ENCODE results near the gene SCAMP2.

SCAMP2 gene

GRCh38 chr15:74802862-74803447 lies 70.2 kb downstream of the SCAMP2 start:
- no peak overlapping the region for H2AFZ ChIP-seq (ENCODE audit: low read depth, low read length)
- DNase-seq, result no peak
- peaks cover 64% of the 10 kb centered on the region for H3K36me3 ChIP-seq (ENCODE audit: insufficient read depth, low read length)

GRCh38 chr15:74802290-74802689 lies 70.9 kb downstream of the SCAMP2 start:
- H3K27me3 ChIP-seq (ENCODE audit: insufficient read depth, low read length, poor library complexity), result no peaks in the 10 kb centered on the region
- peaks cover 32% of the 10 kb centered on the region for H4K20me1 ChIP-seq (ENCODE audit: insufficient read depth, low read length)
- no peak for ATAC-seq (ENCODE audit: insufficient read depth, low read depth)
- no peak for DNase-seq
- H3K4me1 ChIP-seq (ENCODE audit: insufficient read depth, low read length), result no peaks in the 10 kb centered on the region
- peaks cover 67% of the 10 kb centered on the region for H3K36me3 ChIP-seq (ENCODE audit: insufficient read depth, low read length)
- no peak overlapping the region for H3K9ac ChIP-seq (ENCODE audit: low read depth, low read length)
- no peak for TF ChIP-seq CTCF (IDR thresholded peaks at IDR 0.05; ENCODE audit: borderline replicate concordance, extremely low read depth, low read length, poor library complexity, severe bottlenecking)
- no peak for TF ChIP-seq EZH2 (IDR thresholded peaks at IDR 0.05; ENCODE audit: borderline replicate concordance, low read depth, low read length, severe bottlenecking)
- no peak overlapping the region for H3K4me2 ChIP-seq (ENCODE audit: insufficient read depth, low read length)
- no peak overlapping the region for H2AFZ ChIP-seq (ENCODE audit: low read depth, low read length)
- H3K9me3 ChIP-seq (ENCODE audit: insufficient read depth, low read length, severe bottlenecking), result no peaks in the 10 kb centered on the region
- no peak overlapping the region for H3K4me3 ChIP-seq (ENCODE audit: low read depth in 1 of 2, low read length in 2 of 2)
- peaks cover 9% of the 10 kb centered on the region for H3K79me2 ChIP-seq (ENCODE audit: insufficient read depth, low read length)
- no peak overlapping the region for H3K27ac ChIP-seq (ENCODE audit: low read length)

More at GRCh38 chr15:74802862-74803447, 70.2 kb downstream of the SCAMP2 start:
- no peak overlapping the region for H3K27ac ChIP-seq (ENCODE audit: low read length)
- TF ChIP-seq CTCF (IDR thresholded peaks at IDR 0.05; ENCODE audit: borderline replicate concordance, extremely low read depth, low read length, poor library complexity, severe bottlenecking) (no peak), EZH2 (IDR thresholded peaks at IDR 0.05; ENCODE audit: borderline replicate concordance, low read depth, low read length, severe bottlenecking) (no peak)
- no peak overlapping the region for H3K9ac ChIP-seq (ENCODE audit: low read depth, low read length)
- peaks cover 27% of the 10 kb centered on the region for H4K20me1 ChIP-seq (ENCODE audit: insufficient read depth, low read length)
- no peaks in the 10 kb centered on the region for H3K9me3 ChIP-seq (ENCODE audit: insufficient read depth, low read length, severe bottlenecking)
- no peak overlapping the region for H3K4me2 ChIP-seq (ENCODE audit: insufficient read depth, low read length)
- H3K27me3 ChIP-seq (ENCODE audit: insufficient read depth, low read length, poor library complexity), result no peaks in the 10 kb centered on the region
- H3K4me1 ChIP-seq (ENCODE audit: insufficient read depth, low read length), result no peaks in the 10 kb centered on the region
- H3K79me2 ChIP-seq (ENCODE audit: insufficient read depth, low read length), result peaks cover 4% of the 10 kb centered on the region
- no peak overlapping the region for H3K4me3 ChIP-seq (ENCODE audit: low read depth in 1 of 2, low read length in 2 of 2)
- ATAC-seq (ENCODE audit: insufficient read depth, low read depth), result no peak

- Histone ChIP-seq H3K4me2 (ENCODE audit: insufficient read depth, low read length) (no peak overlapping the region), H3K9ac (ENCODE audit: low read depth, low read length) (no peak overlapping the region), H3K79me2 (ENCODE audit: insufficient read depth, low read length) (peaks cover 14% of the 10 kb centered on the region), H3K9me3 (ENCODE audit: insufficient read depth, low read length, severe bottlenecking) (no peaks in the 10 kb centered on the region), H3K27ac (ENCODE audit: low read length) (no peak overlapping the region), H2AFZ (ENCODE audit: low read depth, low read length) (no peak overlapping the region), H4K20me1 (ENCODE audit: insufficient read depth, low read length) (peaks cover 35% of the 10 kb centered on the region), H3K4me3 (ENCODE audit: low read depth in 1 of 2, low read length in 2 of 2) (no peak overlapping the region), H3K27me3 (ENCODE audit: insufficient read depth, low read length, poor library complexity) (no peaks in the 10 kb centered on the region), H3K4me1 (ENCODE audit: insufficient read depth, low read length) (no peaks in the 10 kb centered on the region), H3K36me3 (ENCODE audit: insufficient read depth, low read length) (peaks cover 67% of the 10 kb centered on the region)
- no peak for DNase-seq
- TF ChIP-seq EZH2 (IDR thresholded peaks at IDR 0.05; ENCODE audit: borderline replicate concordance, low read depth, low read length, severe bottlenecking) (no peak), CTCF (IDR thresholded peaks at IDR 0.05; ENCODE audit: borderline replicate concordance, extremely low read depth, low read length, poor library complexity, severe bottlenecking) (no peak)
- ATAC-seq (ENCODE audit: insufficient read depth, low read depth), result no peak
Observed at GRCh38 chr15:74801311-74801997, 71.7 kb downstream of the SCAMP2 start.

Measured in DND-41 (cell line).